ENCODE results near the gene DRD2.

Gene DRD2

GRCh38 chr11:113481672-113482071 is 6.5 kb upstream of the DRD2 start:
- DNase-seq: no peak

- no peak for DNase-seq
These were observed 6.0 kb upstream of the DRD2 start for GRCh38 chr11:113481226-113481625.

- DNase-seq: no peak
These were observed 2.1 kb upstream of the DRD2 start for GRCh38 chr11:113477321-113477720.

GRCh38 chr11:113476553-113476952 is 1.4 kb upstream of the DRD2 start:
- DNase-seq: no peak

- peak; percentile 13 to 17 for DNase-seq
These were observed 637 bp downstream of the DRD2 start for GRCh38 chr11:113474362-113475159.

DNA sequence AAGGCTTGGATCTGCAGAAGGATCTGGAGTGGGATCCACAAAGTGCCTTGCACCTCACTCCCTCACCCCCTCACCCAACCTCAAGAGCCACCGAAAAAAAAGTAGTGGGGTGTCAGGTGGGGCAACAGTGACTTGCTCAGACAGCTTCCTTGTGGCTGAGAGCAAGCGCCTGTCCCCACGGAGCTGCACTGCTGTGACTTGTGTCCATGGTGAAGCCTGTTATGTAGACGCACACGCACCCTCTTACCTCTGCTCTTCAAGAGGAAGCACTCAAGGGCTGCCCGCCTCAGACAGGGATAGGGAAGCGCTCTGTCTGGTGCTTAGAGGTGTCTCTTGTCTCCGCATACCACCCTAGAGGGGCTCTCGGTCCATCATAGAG is 1.2 kb downstream of the DRD2 start:
- no peak for DNase-seq

GRCh38 chr11:113472471-113472870 is 2.7 kb downstream of the DRD2 start:
- no peak for DNase-seq

DNA sequence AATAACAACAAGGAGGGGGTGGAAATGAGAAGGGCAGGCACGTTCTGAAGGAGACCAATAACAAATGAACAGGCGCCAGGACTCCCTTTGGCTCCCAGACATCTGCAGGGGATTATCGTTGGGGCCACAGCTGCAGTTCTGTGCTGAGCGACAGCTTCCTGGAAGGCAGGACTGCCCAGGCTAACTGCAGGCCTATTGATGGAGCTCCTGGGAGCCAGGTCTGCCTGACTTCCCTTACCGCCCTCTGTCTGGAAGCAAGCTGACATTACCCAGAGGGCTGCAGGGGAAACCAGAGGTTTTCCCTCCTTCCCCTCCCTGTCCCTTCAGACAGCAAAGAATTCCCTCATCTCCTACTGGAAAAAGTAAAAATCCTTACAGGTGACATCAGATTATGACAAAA is 5.0 kb downstream of the DRD2 start:
- DNase-seq: no peak

GRCh38 chr11:113468726-113469345 is 6.4 kb downstream of the DRD2 start:
- no peak for DNase-seq

GRCh38 chr11:113467545-113467944 is 7.7 kb downstream of the DRD2 start:
- no peak for DNase-seq

GRCh38 chr11:113465786-113466185 is 9.4 kb downstream of the DRD2 start:
- no peak for DNase-seq

DNA sequence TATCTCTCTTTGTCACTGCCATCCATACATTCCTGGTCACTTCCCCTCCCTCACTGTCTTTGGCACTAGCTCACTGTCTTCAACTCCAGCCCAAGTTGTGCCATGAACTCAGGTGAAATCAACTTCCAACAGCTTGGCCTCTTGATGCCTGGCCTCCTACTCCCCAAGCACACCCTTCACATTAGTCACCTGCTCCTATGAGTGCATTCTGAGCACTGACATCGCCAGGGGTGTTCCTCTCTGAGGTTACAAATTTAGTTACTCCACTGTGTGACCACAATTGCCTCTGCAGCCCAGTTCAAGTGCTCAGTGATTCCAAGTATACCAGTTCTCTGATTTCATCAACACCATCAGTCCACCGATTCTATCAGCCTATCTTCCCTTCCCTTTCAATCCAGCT is 10.8 kb downstream of the DRD2 start:
- no peak for DNase-seq

GRCh38 chr11:113462830-113463229 is 12.4 kb downstream of the DRD2 start:
- no peak for DNase-seq

DNA sequence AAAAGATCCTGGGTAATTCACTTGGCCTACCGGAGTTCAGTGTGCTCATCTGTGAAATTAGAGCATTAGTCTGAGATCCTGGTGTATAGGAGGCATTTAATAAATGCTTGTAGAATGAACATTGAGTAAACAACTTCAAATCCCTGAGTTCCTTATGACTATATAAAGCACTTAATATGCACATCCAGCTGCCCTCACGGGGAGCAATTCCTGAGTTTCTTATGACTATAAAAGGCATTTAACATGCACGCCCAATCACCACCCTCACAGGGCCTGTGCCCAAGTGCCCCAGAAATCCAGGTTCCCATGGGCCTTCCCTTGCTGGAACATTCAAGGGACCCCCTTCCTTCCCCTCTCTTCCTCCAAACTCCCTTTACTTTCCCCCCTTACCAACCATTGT is 13.6 kb downstream of the DRD2 start:
- no peak for DNase-seq

- DNase-seq: no peak
These were observed 14.7 kb downstream of the DRD2 start for GRCh38 chr11:113460469-113460868.

DNA sequence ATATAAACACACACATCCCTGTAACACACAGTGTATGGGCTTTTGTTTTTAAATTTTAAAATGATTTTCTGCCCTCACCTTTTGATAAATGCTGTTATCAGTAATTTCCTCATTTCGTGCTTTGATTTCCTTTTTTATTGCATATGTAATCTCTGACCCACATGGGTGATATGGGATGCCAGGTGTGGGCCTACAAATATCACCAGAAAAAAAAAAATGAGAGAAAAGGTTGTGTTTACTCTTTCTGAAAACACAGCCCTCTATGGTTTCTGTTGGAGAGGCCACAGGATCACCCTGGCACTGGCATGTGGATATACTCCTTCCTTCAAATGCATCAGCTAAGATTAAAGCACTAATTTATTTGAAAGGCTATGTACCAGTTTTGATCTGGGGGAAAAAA is 17.0 kb downstream of the DRD2 start:
- no peak for DNase-seq

- DNase-seq: no peak
These were observed 17.4 kb downstream of the DRD2 start for GRCh38 chr11:113457784-113458183.

- no peak for DNase-seq
These were observed 20.7 kb downstream of the DRD2 start for GRCh38 chr11:113454455-113454854.

GRCh38 chr11:113449743-113450142 is 25.5 kb downstream of the DRD2 start:
- no peak for DNase-seq

DNA sequence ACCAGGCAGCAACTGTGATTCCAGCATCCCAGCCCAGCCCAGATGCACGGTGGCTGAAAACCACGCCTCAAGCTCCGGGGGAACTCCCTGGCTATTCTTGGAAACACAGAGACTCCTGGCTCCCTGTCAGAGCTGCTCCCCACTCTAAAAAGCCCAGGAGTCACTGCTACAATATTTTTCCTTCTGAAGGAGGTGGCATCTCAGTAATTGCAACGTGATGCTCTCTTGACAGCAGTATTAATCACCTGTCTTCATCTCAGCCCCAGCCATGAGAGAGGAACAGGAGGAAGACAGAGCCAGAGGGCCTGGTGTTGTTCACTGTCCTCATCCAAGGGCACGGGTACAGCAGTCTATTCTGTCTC is 26.9 kb downstream of the DRD2 start:
- DNase-seq: no peak

GRCh38 chr11:113447621-113448315 is 27.4 kb downstream of the DRD2 start:
- DNase-seq: no peak

GRCh38 chr11:113446938-113447337 is 28.3 kb downstream of the DRD2 start:
- no peak for DNase-seq

DNA sequence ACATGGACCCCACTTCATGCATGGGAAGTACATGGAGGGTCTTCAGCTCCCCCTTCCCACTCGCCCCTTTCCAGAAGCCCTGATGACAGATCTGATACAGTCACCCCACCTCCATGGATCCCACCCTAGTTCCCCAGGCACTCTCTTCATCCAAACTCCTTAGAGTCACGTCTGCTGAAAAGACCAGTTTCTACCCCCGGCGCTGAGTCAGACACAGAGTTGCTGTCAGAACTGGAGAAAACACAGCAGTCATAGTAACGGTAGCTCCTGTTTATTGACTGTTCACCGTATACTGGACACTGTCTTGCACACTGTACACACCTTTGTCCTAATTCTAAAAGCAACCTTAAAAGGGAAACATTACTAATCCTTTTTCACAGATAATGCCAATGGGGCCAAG is 29.1 kb downstream of the DRD2 start:
- DNase-seq: no peak

DNA sequence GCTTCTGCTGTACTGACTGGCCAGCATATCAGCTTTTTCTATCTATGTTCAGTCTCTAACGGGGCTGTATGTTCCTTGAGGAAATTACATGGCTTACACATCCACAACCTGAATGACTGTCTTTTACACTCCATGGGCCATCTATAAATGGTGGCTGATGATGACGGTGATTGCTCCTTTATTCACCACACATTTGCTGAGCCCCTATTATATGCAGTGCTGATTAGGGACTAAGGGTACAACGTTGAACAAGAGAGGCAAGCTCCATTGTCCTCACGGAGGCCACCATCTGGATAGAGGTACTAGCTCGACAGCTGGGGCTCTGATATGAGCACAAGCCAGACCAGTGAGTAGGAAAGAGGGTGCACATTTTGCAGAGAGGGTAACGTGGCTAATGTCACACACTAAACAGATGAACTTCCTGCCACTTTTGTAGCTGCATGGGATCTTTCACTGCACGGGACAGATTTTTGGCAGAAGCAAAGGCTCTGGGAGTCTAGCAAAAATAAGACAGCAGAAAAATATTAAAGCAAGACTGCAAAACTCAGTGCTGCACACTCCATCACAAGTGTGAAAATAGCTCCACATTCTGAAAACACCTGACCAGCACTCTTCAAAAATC is 30.6 kb downstream of the DRD2 start:
- DNase-seq: no peak

All from activated CD4-positive, alpha-beta T cell treated with anti-CD3 and anti-CD28 coated beads, Interleukin-2, amount 50 U/mL, for 4 hours (primary cell).